HepG2 (cell line): ENCODE results near the gene TNS1. TPM values are rescaled to one million over a fixed set of nuclear protein-coding genes. Genes with fewer than 3 reads are reported as not detected.

ENCODE experiments used
- ATAC-seq: fragments of 200-7000 bp; cut with Tn5 transposase; 3 replicates; pipeline ENCODE4 v1.9.1; 2020; ENCODE audit warnings: mild to moderate bottlenecking, moderate library complexity
- BruUV-seq: library from RNA; stranded (reverse); fragments of 400-500 nt; replicated peaks from 2 replicates; lab custom pipeline; 2021; lab: Mats Ljungman, UMichigan
- CTCF ChIA-PET: fragments of 300-600 bp; formaldehyde crosslinking; extraction: SDS; loops from one replicate; lab custom pipeline; 2021; ENCODE audit warnings: low total read pairs, inconsistent platforms, low intra/inter-chr PET ratio; lab: Yijun Ruan, JAX
- POLR2A ChIA-PET: fragments of 350-600 bp; sonication (Branson Sonifier 250); formaldehyde crosslinking; loops from one replicate; lab custom pipeline; 2020; ENCODE audit warnings: antibody characterized with exemption, inconsistent platforms; lab: Yijun Ruan, JAX
- DNase-seq: peaks from one replicate; pipeline ENCODE4 v3.0.0-alpha.2; 2015; ENCODE audit warnings: low spot score
- FAIRE-seq: peaks from 3 replicates; lab custom pipeline; 2011; peaks lifted over from hg19 to GRCh38; lab: Jason Lieb, UNC
- H2AFZ ChIP-seq: one replicate; pipeline ENCODE4 v1.6.1; 2011; ENCODE audit warnings: low read length, inconsistent platforms
- H3K27ac ChIP-seq: fragments of 300-600 bp; 3 replicates; pipeline ENCODE4 v1.8.0; 2011; ENCODE audit warnings: mixed run types, mild to moderate bottlenecking, mixed read lengths, low read length, inconsistent platforms; ENCODE audit not compliant: insufficient read depth; ENCODE audit errors: extremely low read length
- H3K27me3 ChIP-seq, 2 experiments: fragments of 200-600 bp in 1 of 2; 2 replicates in 1 of 2; 3 replicates in 1 of 2; pipeline versions ENCODE4 v1.6.0 to v1.8.0; 2011; ENCODE audit warnings: low read length in 2 of 2, mild to moderate bottlenecking in 2 of 2, moderate library complexity in 2 of 2, inconsistent platforms in 1 of 2; ENCODE audit not compliant: insufficient read depth in 2 of 2, control insufficient read depth in 1 of 2
- H3K36me3 ChIP-seq, 2 experiments: fragments of 200-600 bp in 1 of 2; replicated peaks in 1 of 2; 2 replicates in 1 of 2; 3 replicates in 1 of 2; pipeline versions ENCODE4 v1.5.1 to v1.8.0; 2011; ENCODE audit warnings: low read length in 2 of 2, inconsistent platforms in 1 of 2; ENCODE audit not compliant: insufficient read depth in 2 of 2, control insufficient read depth in 1 of 2
- H3K4me1 ChIP-seq: 2 replicates; pipeline ENCODE4 v1.5.1; 2012; ENCODE audit warnings: low read length, inconsistent platforms; ENCODE audit not compliant: insufficient read depth
- H3K4me2 ChIP-seq: 2 replicates; pipeline ENCODE4 v1.6.0; 2011; ENCODE audit warnings: low read depth, low read length, inconsistent platforms
- H3K4me3 ChIP-seq, 3 experiments: fragments of 200-600 bp in 1 of 3; sonication (generic), shearing (Covaris generic) in 1 of 3; replicated peaks in 1 of 3; 2 replicates each; pipeline ENCODE4 v1.5.1; 2011 to 2016; ENCODE audit warnings: low read length in 3 of 3, inconsistent platforms in 2 of 3, low read depth in 2 of 3, mild to moderate bottlenecking in 2 of 3, control low read depth in 1 of 3, mixed read lengths in 1 of 3; ENCODE audit not compliant: insufficient read depth in 1 of 3
- H3K79me2 ChIP-seq: one replicate; pipeline ENCODE4 v1.6.1; 2011; ENCODE audit warnings: low read length, inconsistent platforms; ENCODE audit not compliant: insufficient read depth
- H3K9ac ChIP-seq: 2 replicates; pipeline ENCODE4 v1.6.0; 2011; ENCODE audit warnings: mild to moderate bottlenecking, low read depth, low read length, inconsistent platforms; ENCODE audit not compliant: insufficient read depth
- H3K9me3 ChIP-seq: 2 replicates; pipeline ENCODE4 v1.5.1; 2012; ENCODE audit warnings: mild to moderate bottlenecking, low read length
- H4K20me1 ChIP-seq: 2 replicates; pipeline ENCODE4 v1.6.0; 2011; ENCODE audit warnings: inconsistent platforms, mild to moderate bottlenecking, low read length, moderate library complexity; ENCODE audit not compliant: insufficient read depth
- IKZF1 ChIP-seq: fragments of 450-650 bp; IDR thresholded peaks from 2 replicates; pipeline ENCODE4 v1.7.1; 2016
- MNT ChIP-seq: fragments of 450-650 bp; IDR thresholded peaks from 2 replicates; pipeline ENCODE4 v1.6.1; 2016
- MTA3 ChIP-seq: sonication (generic); formaldehyde crosslinking; IDR thresholded peaks from 2 replicates; pipeline ENCODE4 v1.4.0; 2020; ENCODE audit warnings: missing genetic modification reagents
- SNRNP70 ChIP-seq: fragments of 200-400 bp; formaldehyde crosslinking; IDR thresholded peaks from 2 replicates; pipeline ENCODE4 v1.6.1; 2017; ENCODE audit warnings: mild to moderate bottlenecking, low read depth, low read length, moderate library complexity
- ZNF276 ChIP-seq: sonication (generic); formaldehyde crosslinking; IDR thresholded peaks from 2 replicates; pipeline ENCODE4 v1.4.0; 2020; ENCODE audit warnings: mild to moderate bottlenecking, low read depth, missing genetic modification reagents
- ZNF354B ChIP-seq: sonication (generic); formaldehyde crosslinking; IDR thresholded peaks from 2 replicates; pipeline ENCODE4 v1.8.0; 2022; ENCODE audit warnings: mild to moderate bottlenecking, missing genetic modification reagents
- ZNF841 ChIP-seq: sonication (generic); formaldehyde crosslinking; IDR thresholded peaks from 2 replicates; pipeline ENCODE4 v1.8.1; 2023; ENCODE audit warnings: missing genetic modification reagents, borderline replicate concordance
- WGBS: methylation state at CpG from one replicate; pipeline ENCODE4 v1.1.6; 2017; ENCODE audit warnings: low lambda C conversion rate; 5-methylcytosine and 5-hydroxymethylcytosine counted together
- in situ Hi-C: cut with HindIII; loops from 2 replicates; pipeline ENCODE4 v1.10.0; 2017; ENCODE audit warnings: low pct_unique_long_range_greater_than_20kb; ENCODE audit not compliant: extremely low pct_ligation_motif_present
- intact Hi-C: fragments of 100-400 bp; cut with micrococcal nuclease; formaldehyde crosslinking; loops from one replicate; pipeline ENCODE4 v1.10.0; 2022; ENCODE audit not compliant: unreplicated experiment
- polyA plus RNA-seq, 8 experiments: library from polyadenylated mRNA; depleted of rRNA in 3 of 8; stranded (reverse) in 7 of 8; unstranded in 1 of 8; fragments of >200 nt; fragmentation: Illumina TruSeq in 4 of 8; extraction: Trizol in 4 of 8; gene quantifications; 2 replicates each; pipeline versions ENCODE4 v1.2.1 to v1.2.3, GENCODE V29; 2011 to 2016; ENCODE audit warnings: low read depth in 4 of 8, missing spikeins in 1 of 8, mixed read lengths in 1 of 8; ENCODE audit not compliant: insufficient read depth in 1 of 8
- total RNA-seq, 5 experiments: library from RNA; depleted of rRNA; stranded (reverse); fragments of >200 nt; fragmentation: Illumina TruSeq; extraction: Trizol; gene quantifications; 2 replicates each; pipeline ENCODE4 v1.2.3, GENCODE V29; 2016; ENCODE audit warnings: low read depth in 1 of 5

The TNS1 gene
- total and polyA plus RNA-seq, 2 of the 13 experiments (the other 11 are each of a cell fraction or from before 2014, with no cell fraction given), result 1.9 to 118 TPM

DNA sequence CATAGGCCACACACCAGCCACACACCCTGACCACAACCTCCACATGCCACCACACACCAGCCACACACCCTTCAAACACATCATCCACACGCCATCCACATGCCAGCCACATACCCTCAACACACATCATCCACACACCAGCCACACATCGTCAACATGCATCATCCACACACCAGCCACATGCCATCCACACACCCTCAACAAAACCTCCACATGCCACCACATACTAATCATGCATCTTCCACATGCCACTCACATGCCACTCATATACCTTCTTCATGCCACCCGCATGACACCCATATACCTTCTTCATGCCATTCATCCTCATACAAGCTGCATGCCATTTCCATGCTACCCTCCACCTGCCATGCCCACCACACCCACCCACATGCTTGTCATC lies 12.4 kb downstream of the TNS1 start:
- no peaks in the 10 kb centered on the region for H3K9me3 ChIP-seq
- DNase-seq (no peak), ATAC-seq (no peak), FAIRE-seq (no peak)
- no peaks in the 10 kb centered on the region for H3K36me3 ChIP-seq
- no peak overlapping the region for H3K9ac ChIP-seq
- peaks cover 5 to 25% of the 10 kb centered on the region in 2 experiments; a peak in 3 of 5 replicates for H3K27me3 ChIP-seq
- intact Hi-C loops (no loop called here), in situ Hi-C loops (loop anchor here (5.0 kb wide), 2 partner anchors 103 to 198 kb away; no protein-coding TSS in a partner anchor)
- H3K4me1 ChIP-seq, result peaks cover 15% of the 10 kb centered on the region
- H4K20me1 ChIP-seq, result no peaks in the 10 kb centered on the region
- H3K4me2 ChIP-seq, result no peak overlapping the region
- H2AFZ ChIP-seq, result no peak overlapping the region
- no peak overlapping the region for H3K27ac ChIP-seq
- H3K79me2 ChIP-seq, result no peaks in the 10 kb centered on the region
- ChIA-PET CTCF (interaction anchor here (6.0 kb wide), 1 partner anchor 203 kb away, joined by 106 read pairs; no protein-coding TSS in a partner anchor), POLR2A (no interaction called here)
- BruUV-seq, result no TSS peak
- 0 out of 2 replicates have a peak, but pooled peaks have one; percentile 10 for TF ChIP-seq IKZF1
- peak; percentile 94 for TF ChIP-seq MNT
- no peak for TF ChIP-seq SNRNP70
- no peak for TF ChIP-seq ZNF841 (CRISPR knock-in tag)
- no peak overlapping the region for H3K4me3 ChIP-seq
- WGBS, result 2% methylated on average over 3 of the region's 3 CpGs

DNA sequence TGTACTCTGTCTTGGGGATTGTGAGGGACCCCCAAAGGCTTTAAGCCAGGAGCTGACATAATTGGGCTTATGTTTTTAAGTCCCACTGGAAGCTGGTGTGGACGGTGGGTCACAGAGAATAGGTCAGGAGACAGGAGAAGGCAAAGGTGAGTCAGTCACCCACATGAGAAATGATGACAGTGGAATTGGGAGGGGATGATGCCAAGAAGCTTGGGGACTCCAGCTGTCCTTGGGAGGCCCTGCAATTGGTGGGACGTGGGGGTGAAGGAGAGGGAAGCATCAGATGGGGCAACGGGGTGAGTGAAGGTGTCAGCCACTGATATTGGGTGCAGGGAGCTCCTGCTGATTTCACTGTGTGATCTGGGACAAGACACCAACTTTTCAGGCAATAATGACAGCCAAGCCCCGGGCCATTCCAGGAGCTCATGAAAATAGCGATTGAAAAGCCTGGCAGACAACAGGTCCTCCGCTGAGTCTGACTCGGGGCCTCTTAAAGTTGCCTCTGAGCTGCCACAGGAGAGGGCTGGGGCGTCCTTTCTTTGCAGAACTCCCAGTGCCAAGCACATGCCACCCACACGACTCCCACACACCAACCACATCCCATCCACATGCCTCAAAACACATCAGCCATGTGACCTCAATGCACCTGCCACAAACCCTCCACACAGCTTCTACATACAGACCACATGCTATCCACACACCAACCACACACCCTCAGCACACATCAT lies 13.4 kb downstream of the TNS1 start:
- in situ Hi-C loops (no loop called here), intact Hi-C loops (no loop called here)
- FAIRE-seq, result no peak

More for the DNA sequence above, 13.4 kb downstream of the TNS1 start:
- WGBS, result 7% methylated on average over 8 of the region's 9 CpGs
- Histone ChIP-seq H3K4me2 (no peak overlapping the region), H3K9me3 (no peaks in the 10 kb centered on the region), H3K79me2 (no peaks in the 10 kb centered on the region), H3K4me1 (peaks cover 10% of the 10 kb centered on the region), H3K9ac (no peak overlapping the region), H3K27me3 (peaks cover 4 to 22% of the 10 kb centered on the region in 2 experiments; a peak in 2 of 5 replicates), H3K27ac (no peak overlapping the region), H2AFZ (no peak overlapping the region), H3K36me3 (no peaks in the 10 kb centered on the region), H4K20me1 (no peaks in the 10 kb centered on the region), H3K4me3 (no peak overlapping the region)
- ChIA-PET CTCF (interaction anchor here (1.3 to 6.0 kb wide), 6 partner anchors 67 to 202 kb away, joined by 4 to 106 read pairs (median 7); no protein-coding TSS in a partner anchor), POLR2A (no interaction called here)
- no TSS peak for BruUV-seq
- ATAC-seq, result no peak
- no peak for TF ChIP-seq ZNF354B
- TF ChIP-seq MNT, result peak; percentile 78
- no peak for TF ChIP-seq MTA3 (CRISPR knock-in tag)
- TF ChIP-seq ZNF276 (CRISPR knock-in tag), result no peak
- DNase-seq, result no peak
